K562 (cell line): Measurements from ENCODE around the gene WDR86. TPM values are rescaled to one million over a fixed set of nuclear protein-coding genes. Genes with fewer than 3 reads are reported as not detected.

Experiments
- ATAC-seq: fragments of 200-7000 bp; cut with Tn5 transposase; 3 replicates; pipeline ENCODE4 v1.9.1; 2020; ENCODE audit warnings: moderate library complexity
- BruUV-seq: library from RNA; stranded (reverse); fragments of 400-500 nt; replicated peaks from 2 replicates; lab custom pipeline; 2021; lab: Mats Ljungman, UMichigan
- CTCF ChIA-PET: fragments of 300-600 bp; formaldehyde crosslinking; extraction: SDS; loops from one replicate; lab custom pipeline; 2021; ENCODE audit warnings: low intra/inter-chr PET ratio; lab: Yijun Ruan, JAX
- POLR2A ChIA-PET: fragments of 300-600, 350-650 bp; sonication (Branson Sonifier 250); formaldehyde crosslinking; extraction: SDS; loops from one replicate; lab custom pipeline; 2021; ENCODE audit warnings: antibody characterized with exemption, inconsistent platforms; lab: Yijun Ruan, JAX
- DNase-seq, 4 experiments: peaks; one replicate each; pipeline versions ENCODE4 v3.0.0 to v3.0.0-alpha.2; 2011 to 2018; ENCODE audit warnings: low spot score in 3 of 4, mixed read lengths in 3 of 4; ENCODE audit errors: extremely low read depth in 1 of 4
- FAIRE-seq: peaks from 2 replicates; lab custom pipeline; 2011; peaks lifted over from hg19 to GRCh38; lab: Jason Lieb, UNC
- H2AFZ ChIP-seq: 2 replicates; pipeline ENCODE4 v1.6.0; 2011; ENCODE audit warnings: low read depth, low read length, control low read depth, inconsistent platforms
- H3K27ac ChIP-seq: fragments of 200-600 bp; 3 replicates; pipeline ENCODE4 v1.8.0; 2011; ENCODE audit warnings: low read depth, mild to moderate bottlenecking, control low read depth, inconsistent platforms, low read length, moderate library complexity, mixed read lengths; ENCODE audit errors: extremely low read depth
- H3K27me3 ChIP-seq, 2 experiments: fragments of 300-600 bp in 1 of 2; 2 replicates in 1 of 2; 3 replicates in 1 of 2; pipeline versions ENCODE4 v1.6.0 to v1.8.0; 2011; ENCODE audit warnings: inconsistent platforms in 2 of 2, low read length in 2 of 2, mild to moderate bottlenecking in 1 of 2, mixed read lengths in 1 of 2, moderate library complexity in 1 of 2; ENCODE audit not compliant: control insufficient read depth in 2 of 2, insufficient read depth in 2 of 2
- H3K36me3 ChIP-seq: fragments of 300-600 bp; 3 replicates; pipeline ENCODE4 v1.8.0; 2011; ENCODE audit warnings: mild to moderate bottlenecking, low read length, inconsistent platforms; ENCODE audit not compliant: control insufficient read depth, insufficient read depth
- H3K4me1 ChIP-seq, 2 experiments: fragments of 200-600 bp in 1 of 2; replicated peaks in 1 of 2; 2 replicates in 1 of 2; 3 replicates in 1 of 2; pipeline versions ENCODE4 v1.5.1 to v1.8.0; 2011; ENCODE audit warnings: inconsistent platforms in 2 of 2, low read length in 2 of 2, mild to moderate bottlenecking in 1 of 2, mixed read lengths in 1 of 2, moderate library complexity in 1 of 2; ENCODE audit not compliant: control insufficient read depth in 2 of 2, insufficient read depth in 2 of 2
- H3K4me2 ChIP-seq: 2 replicates; pipeline ENCODE4 v1.6.1; 2011; ENCODE audit warnings: low read length, control low read depth, inconsistent platforms, mixed read lengths; ENCODE audit not compliant: insufficient read depth
- H3K4me3 ChIP-seq: fragments of 200-600 bp; sonication (generic), shearing (Covaris generic); 2 replicates; pipeline ENCODE4 v1.5.1; 2016; ENCODE audit warnings: control low read depth, inconsistent platforms
- H3K79me2 ChIP-seq: fragments of 200-600 bp; 3 replicates; pipeline ENCODE4 v1.8.0; 2011; ENCODE audit warnings: low read length, inconsistent platforms; ENCODE audit not compliant: control insufficient read depth, insufficient read depth
- H3K9ac ChIP-seq, 2 experiments: 2 replicates each; pipeline versions ENCODE4 v1.6.0 to v1.6.1; 2011; ENCODE audit warnings: low read depth in 2 of 2, low read length in 2 of 2, control low read depth in 1 of 2, inconsistent platforms in 1 of 2, mild to moderate bottlenecking in 1 of 2, mixed read lengths in 1 of 2; ENCODE audit not compliant: insufficient read depth in 1 of 2
- H3K9me1 ChIP-seq: one replicate; pipeline ENCODE4 v1.6.0; 2011; ENCODE audit warnings: inconsistent platforms, mild to moderate bottlenecking, low read length, moderate library complexity; ENCODE audit not compliant: control insufficient read depth, insufficient read depth
- H3K9me3 ChIP-seq: replicated peaks from 2 replicates; pipeline ENCODE4 v1.5.1; 2011; ENCODE audit warnings: low read depth, low read length, inconsistent platforms; ENCODE audit not compliant: control insufficient read depth, insufficient read depth
- H4K20me1 ChIP-seq: replicated peaks from 2 replicates; pipeline ENCODE4 v1.6.1; 2011; ENCODE audit warnings: low read length, inconsistent platforms, mixed read lengths; ENCODE audit not compliant: control insufficient read depth, insufficient read depth
- POLR3A ChIP-seq: IDR thresholded peaks from 2 replicates; pipeline ENCODE4 v1.6.1; 2011; ENCODE audit warnings: borderline replicate concordance, mild to moderate bottlenecking, moderate library complexity; ENCODE audit not compliant: insufficient read length, insufficient read depth; ENCODE audit errors: extremely low read depth
- POU5F1 ChIP-seq: fragments of 150-350 bp; IDR thresholded peaks from 2 replicates; pipeline ENCODE4 v1.6.1; 2014; ENCODE audit warnings: borderline replicate concordance, low read length, low read depth, mild to moderate bottlenecking; ENCODE audit not compliant: partially characterized antibody
- SMC3 ChIP-seq: conservative IDR thresholded peaks from 2 replicates; pipeline ENCODE4 v1.6.1; 2011; ENCODE audit warnings: low read depth, low read length, improper control_type of control experiment; ENCODE audit not compliant: insufficient read depth
- ZNF316 ChIP-seq: fragments of 450-650 bp; IDR thresholded peaks from 2 replicates; pipeline ENCODE4 v1.6.1; 2016
- ZNF384 ChIP-seq: IDR thresholded peaks from 2 replicates; pipeline ENCODE4 v1.6.1; 2012; ENCODE audit warnings: low read depth, low read length, improper control_type of control experiment
- ZNF766 ChIP-seq: fragments of 200-800 bp; sonication (Bioruptor generic); conservative IDR thresholded peaks from 2 replicates; pipeline ENCODE4 v1.6.1; 2016; ENCODE audit warnings: missing genetic modification characterization, missing compliant biosample characterization
- WGBS: fragments of 100-300 bp; shearing (Covaris generic); methylation state at CpG from one replicate; pipeline ENCODE4 v1.1.6; 2016; ENCODE audit warnings: low coverage, mixed read lengths; ENCODE audit not compliant: insufficient coverage; ENCODE audit errors: missing lambda C conversion rate; 5-methylcytosine and 5-hydroxymethylcytosine counted together
- in situ Hi-C: fragments of 300-500 bp; cut with MboI; formaldehyde crosslinking; loops from 4 replicates; pipeline ENCODE4 v1.15.0; 2018; ENCODE audit warnings: inconsistent platforms, mixed read lengths
- intact Hi-C: fragments of 100-400 bp; cut with micrococcal nuclease; formaldehyde crosslinking; loops from 2 replicates; pipeline ENCODE4 v1.14.2; 2022
- polyA plus RNA-seq, 8 experiments: library from polyadenylated mRNA; depleted of rRNA in 4 of 8; stranded (reverse) in 5 of 8; unstranded in 3 of 8; fragments of >200 nt; fragmentation: Nextera tagmentation in 2 of 8; fragmentation: Illumina TruSeq in 1 of 8; extraction: Ambion mirVana in 2 of 8; extraction: Trizol in 1 of 8; gene quantifications; 2 replicates each; pipeline versions ENCODE4 v1.2.1 to v1.2.3, GENCODE V29; 2011 to 2014; ENCODE audit warnings: inconsistent platforms in 1 of 8, missing spikeins in 1 of 8
- total RNA-seq, 7 experiments: library from RNA; depleted of rRNA in 6 of 7; stranded (reverse); fragments of >200 nt in 6 of 7; fragmentation: Illumina TruSeq in 2 of 7; extraction: Trizol in 2 of 7; gene quantifications; 2 replicates each; pipeline versions ENCODE4 v1.2.1 to v1.2.3, GENCODE V29; 2011 to 2021; ENCODE audit warnings: low replicate concordance in 1 of 7

The WDR86 gene
- total and polyA plus RNA-seq, 9 of the 15 experiments (the other 6 are each of a cell fraction or from before 2014, with no cell fraction given), result 0.24 TPM; not detected in 8

GRCh38 chr7:151373599-151373998 lies 36.2 kb downstream of the WDR86 start:
- no peaks in the 10 kb centered on the region for H3K79me2 ChIP-seq
- H3K4me3 ChIP-seq, result no peak overlapping the region
- H4K20me1 ChIP-seq, result no peaks in the 10 kb centered on the region
- peak overlapping the region in 1 of 2 experiments; percentile 54; a peak in 2 of 4 replicates for H3K9ac ChIP-seq
- no peak for DNase-seq
- TF ChIP-seq SMC3 (no peak), ZNF316 (no peak), POLR3A (no peak), ZNF384 (no peak), ZNF766 (CRISPR knock-in tag) (no peak), POU5F1 (no peak)
- H3K27ac ChIP-seq, result no peak overlapping the region
- peaks cover 50% of the 10 kb centered on the region; the same call in 2 of the 3 replicates for H3K36me3 ChIP-seq
- ATAC-seq, result no peak
- intact Hi-C loops, result no loop called here
- no peak for FAIRE-seq
- ChIA-PET CTCF (no interaction called here), POLR2A (interaction anchor here (0.6 kb wide), 1 partner anchor 316 kb away, joined by 3 read pairs; no protein-coding TSS in a partner anchor)
- no peaks in the 10 kb centered on the region for H3K9me3 ChIP-seq
- in situ Hi-C loops, result no loop called here
- H3K4me2 ChIP-seq, result no peak overlapping the region
- no peaks in the 10 kb centered on the region for H3K27me3 ChIP-seq
- H3K4me1 ChIP-seq, result peaks cover 0 to 13% of the 10 kb centered on the region in 2 experiments; a peak in 2 of 5 replicates
- H3K9me1 ChIP-seq, result no peaks in the 10 kb centered on the region
- no peak overlapping the region for H2AFZ ChIP-seq
- 76% methylated on average over 13 of the region's 13 CpGs for WGBS
- BruUV-seq, result no TSS peak
